Measurements from ENCODE around the gene TDP2.

- TF ChIP-seq EP300 (IDR thresholded peaks at IDR 0.05), result no peak
- TF ChIP-seq POLR2AphosphoS5 (IDR thresholded peaks at IDR 0.05), result no peak
- no peak for TF ChIP-seq CTCF (IDR thresholded peaks at IDR 0.05)
- TF ChIP-seq POLR2A (IDR thresholded peaks at IDR 0.05), result no peak
Observed at GRCh38 chr6:24650365-24650764, 16.3 kb downstream of the TDP2 start.

Data from stomach (tissue), 4 donors.